ENCODE results near the gene GPN3.
"Not testable (repeated sequence)": the region's sequence is repeated elsewhere in the genome, so short reads cannot be mapped to it uniquely, and the experiment has no call there.

The GPN3 gene

GRCh38 chr12:110436231-110436630 lies 31.8 kb downstream of the GPN3 start:
- DNase-seq = no peak

DNA sequence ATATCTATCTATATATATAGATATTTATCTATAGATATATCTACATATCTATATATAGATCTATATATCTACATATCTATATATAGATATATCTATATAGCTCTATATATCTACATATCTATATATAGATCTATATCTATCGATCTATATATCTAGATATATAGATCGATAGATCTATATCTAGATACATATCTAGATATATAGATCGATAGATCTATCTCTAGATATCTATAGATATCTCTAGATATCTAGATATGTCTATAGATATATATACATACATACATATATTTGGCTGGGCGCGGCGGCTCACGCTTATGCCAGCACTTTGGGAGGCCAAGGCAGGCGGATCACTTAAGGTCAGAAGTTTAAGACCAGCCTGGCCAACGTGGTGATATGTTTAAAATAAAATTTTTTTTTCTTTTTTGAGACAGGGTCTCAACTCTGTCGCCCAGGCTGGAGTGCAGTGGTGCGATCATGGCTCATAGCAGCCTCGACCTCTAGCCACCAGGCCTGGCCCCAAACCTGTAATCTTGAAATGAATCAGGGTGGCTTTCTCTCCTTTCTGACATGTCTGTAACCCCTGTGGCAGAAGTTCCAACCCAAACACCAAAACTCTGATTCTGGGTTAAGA lies 36.0 kb downstream of the GPN3 start:
- DNase-seq = no peak

DNA sequence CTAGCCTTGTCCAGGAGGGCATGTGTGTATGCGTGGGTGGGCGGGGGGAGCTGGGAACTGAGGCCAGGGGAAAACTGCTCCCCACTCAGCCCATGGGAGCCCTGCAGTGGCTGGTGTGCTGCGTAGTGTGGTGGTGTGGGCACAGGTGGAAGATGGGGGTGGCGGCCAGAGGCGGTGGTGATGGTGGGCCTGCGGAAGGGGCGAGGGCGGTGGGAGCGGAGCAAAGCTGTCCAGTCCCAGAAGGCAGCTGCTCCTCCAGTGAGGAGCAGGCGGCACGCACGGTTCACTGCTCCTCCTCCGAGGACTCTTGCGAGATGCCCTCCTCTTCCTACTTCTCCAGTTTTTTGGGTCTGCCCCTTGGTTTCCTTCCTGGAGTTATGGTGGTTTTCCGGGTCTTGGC lies 38.4 kb downstream of the GPN3 start:
- DNase-seq = not testable (repeated sequence)

DNA sequence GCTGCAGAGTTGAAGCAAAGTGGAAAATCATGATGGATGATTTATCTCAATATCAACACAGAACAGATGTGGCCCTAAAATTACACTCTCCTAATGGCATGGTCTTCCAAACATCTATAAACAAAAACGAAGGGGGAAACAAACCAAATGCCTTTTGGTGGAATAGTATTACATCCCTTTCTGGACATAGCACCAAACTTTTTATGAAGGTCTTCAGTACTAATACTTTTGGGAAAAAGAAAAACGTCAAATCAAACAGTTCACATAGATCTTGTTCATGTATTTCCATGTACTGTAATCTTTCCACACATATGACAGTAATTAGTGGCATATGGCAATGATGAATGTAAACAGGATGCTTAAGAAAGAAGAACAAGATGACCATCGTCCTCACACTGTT lies 41.7 kb downstream of the GPN3 start:
- DNase-seq = no peak

GRCh38 chr12:110424237-110424636 lies 43.8 kb downstream of the GPN3 start:
- no peak for DNase-seq

GRCh38 chr12:110421701-110422100 lies 46.4 kb downstream of the GPN3 start:
- DNase-seq = no peak

DNA sequence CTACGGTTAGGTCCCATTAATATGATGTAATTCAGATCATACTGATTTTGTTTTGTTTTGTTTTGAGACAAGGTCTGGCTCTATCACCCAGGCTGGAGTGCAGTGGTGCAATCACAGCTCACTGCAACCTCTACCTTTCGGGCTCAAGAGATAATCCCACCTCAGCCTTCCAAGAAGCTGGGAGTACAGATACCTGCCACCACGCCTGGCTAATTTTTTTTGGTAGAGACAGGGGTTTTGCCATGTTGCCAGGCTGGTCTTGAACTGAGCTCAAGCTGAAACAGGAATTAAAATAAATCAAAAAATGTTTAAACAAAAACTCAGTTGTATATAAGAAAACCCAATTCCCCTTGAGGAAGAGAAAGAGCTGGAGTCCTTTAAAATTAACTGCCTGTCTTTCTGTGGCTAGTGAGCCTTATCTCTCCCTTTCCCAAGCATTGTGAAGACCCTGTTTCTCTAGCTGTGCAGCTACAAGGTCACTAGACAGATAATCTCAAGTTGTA lies 46.8 kb downstream of the GPN3 start:
- no peak for DNase-seq

DNA sequence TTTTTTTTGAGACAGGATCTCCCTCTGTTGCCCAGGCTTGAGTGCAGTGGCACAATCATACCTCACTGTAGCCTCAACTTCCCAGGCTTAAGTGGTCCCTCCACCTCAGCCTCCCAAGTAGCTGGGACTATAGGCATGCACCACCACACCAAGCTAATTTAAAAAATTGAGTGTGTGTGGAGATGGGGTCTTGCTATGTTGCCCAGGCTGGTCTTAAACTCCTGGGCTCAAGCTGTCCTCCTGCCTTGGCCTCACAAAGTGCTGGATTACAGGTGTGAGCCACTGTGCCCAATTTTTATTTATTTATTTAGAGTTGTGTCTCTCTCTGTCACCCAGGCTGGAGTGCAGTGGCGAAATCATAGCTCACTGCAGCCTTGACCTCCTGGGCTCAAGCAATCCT lies 47.4 kb downstream of the GPN3 start:
- not testable (repeated sequence) for DNase-seq

GRCh38 chr12:110417113-110417512 lies 50.9 kb downstream of the GPN3 start:
- DNase-seq = not testable (repeated sequence)

DNA sequence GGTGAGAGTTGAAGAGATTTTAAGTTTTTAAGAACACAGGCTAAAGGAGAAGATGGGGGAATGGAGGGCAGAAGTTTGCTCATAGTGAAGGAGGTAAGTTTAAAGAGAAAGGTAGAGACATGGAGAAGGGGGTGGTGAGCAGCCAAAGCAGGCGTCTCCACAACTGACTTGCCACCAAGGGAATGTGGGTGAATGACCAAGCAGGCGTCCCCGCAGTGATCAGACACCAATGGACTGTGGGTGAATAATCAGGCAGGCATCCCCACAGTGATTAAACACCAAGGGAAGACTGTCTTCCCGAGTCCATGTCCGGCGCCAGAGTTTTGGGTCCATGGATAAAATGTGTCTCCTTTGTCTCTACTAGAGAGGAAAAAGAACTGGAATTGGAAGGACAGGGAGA lies 58.0 kb downstream of the GPN3 start:
- not testable (repeated sequence) for DNase-seq

GRCh38 chr12:110405126-110405662 lies 62.9 kb downstream of the GPN3 start:
- not testable (repeated sequence) for DNase-seq

DNA sequence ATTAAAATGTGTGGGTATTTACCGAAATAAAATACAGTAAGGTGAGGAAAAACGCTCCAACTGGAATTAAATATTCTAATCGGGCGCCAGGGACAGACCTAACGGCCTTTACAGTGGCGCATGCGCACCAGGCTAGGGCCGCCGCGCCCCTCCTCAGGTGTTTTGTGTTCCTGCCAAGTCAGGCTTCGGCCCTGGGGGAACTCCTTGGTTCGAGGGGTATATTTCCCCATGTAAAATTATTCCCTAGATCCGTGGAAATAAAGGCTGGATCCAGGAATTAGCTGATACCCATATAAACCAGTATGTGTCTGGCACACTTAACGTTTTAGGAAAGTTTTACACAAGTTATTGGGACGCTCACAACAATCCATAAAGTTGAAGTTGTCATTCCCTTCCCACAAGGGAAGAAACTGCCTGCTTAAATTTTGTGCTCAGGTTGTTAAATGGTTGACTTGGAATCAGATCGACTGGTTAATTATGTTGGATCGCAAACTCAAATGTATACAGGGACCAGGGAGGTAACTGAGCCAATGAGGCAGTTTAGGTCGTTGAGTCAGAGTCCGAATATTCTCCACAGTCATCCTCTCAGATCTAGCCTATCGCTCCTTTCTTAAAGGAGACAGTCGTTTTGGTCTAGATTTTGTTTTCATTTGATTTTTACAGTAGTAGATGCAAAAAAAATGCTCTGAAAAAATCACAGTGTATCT lies 63.9 kb downstream of the GPN3 start:
- DNase-seq = peak; percentile 72

DNA sequence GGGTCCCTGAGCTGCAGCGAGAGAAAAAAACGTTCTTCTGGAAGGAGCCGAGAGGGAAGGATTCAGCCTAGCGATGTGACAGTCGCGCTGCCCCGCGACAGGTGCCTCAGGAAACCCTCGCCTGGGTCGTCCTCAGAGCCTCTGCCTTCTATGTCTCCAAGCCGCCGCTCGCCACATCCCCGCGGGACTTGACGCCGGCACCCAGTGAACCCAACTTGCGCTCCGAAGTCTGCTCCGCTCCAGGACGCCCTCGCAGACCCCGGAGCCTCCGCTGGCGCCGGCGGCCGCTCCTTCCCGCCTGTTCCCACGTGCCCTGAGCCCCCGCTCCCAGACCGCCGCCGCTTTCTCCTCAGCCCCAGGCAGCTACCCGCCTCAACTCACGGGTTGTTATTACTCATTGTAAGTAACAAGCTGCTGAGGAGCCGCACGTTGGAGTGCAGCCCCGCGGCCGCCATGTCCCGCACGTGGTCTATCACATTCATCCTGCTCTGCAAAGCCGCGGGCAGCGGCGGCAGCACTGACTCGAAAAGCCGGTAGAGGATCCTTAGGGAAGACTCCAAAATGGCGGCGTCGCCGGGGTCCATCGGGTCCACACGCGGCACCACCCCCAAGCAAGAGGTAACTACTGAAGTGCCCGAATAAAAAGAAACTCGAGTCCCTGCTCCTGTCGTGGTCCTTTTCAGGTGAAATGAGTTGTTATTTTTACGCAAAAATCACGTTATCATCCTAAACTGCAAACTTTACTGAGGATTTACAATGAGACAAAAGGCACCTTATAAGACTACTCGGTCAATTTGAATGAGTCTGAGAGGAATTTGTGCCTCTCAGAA lies 64.7 kb downstream of the GPN3 start, which contains the start of gene ANAPC7:
ANAPC7 (minus strand) TSS at position 563 of the 830 bp plus-strand sequence; CDS start at position 482, 81 bp downstream.
- peak; percentile 83 for DNase-seq
